ES-I3 (cell line): ENCODE measurements around the gene COPZ1.
"Not testable (repeated sequence)": the region's sequence is repeated elsewhere in the genome, so short reads cannot be mapped to it uniquely, and the experiment has no call there.

Source experiments
- H3K36me3 ChIP-seq: 2 replicates; pipeline ENCODE4 v1.6.1; 2013; ENCODE audit warnings: mild to moderate bottlenecking, low read length, control low read depth, moderate library complexity; ENCODE audit not compliant: insufficient read depth
- H3K4me1 ChIP-seq: 2 replicates; pipeline ENCODE4 v1.6.1; 2013; ENCODE audit warnings: mild to moderate bottlenecking, control low read depth, low read length; ENCODE audit not compliant: insufficient read depth
- H3K9ac ChIP-seq: 2 replicates; pipeline ENCODE4 v1.6.1; 2013; ENCODE audit warnings: low read depth, mild to moderate bottlenecking, low read length, moderate library complexity
- H3K9me3 ChIP-seq: 2 replicates; pipeline ENCODE4 v1.6.1; 2013; ENCODE audit warnings: mild to moderate bottlenecking, low read length, moderate library complexity; ENCODE audit not compliant: control insufficient read depth, insufficient read depth

The COPZ1 gene

GRCh38 chr12:54301428-54302048 lies 23.4 kb upstream of the COPZ1 start:
- H3K9ac ChIP-seq = peak overlapping the region; percentile 48
- no peaks in the 10 kb centered on the region for H3K9me3 ChIP-seq
- peaks cover 34% of the 10 kb centered on the region for H3K4me1 ChIP-seq
- H3K36me3 ChIP-seq = no peaks in the 10 kb centered on the region

- peaks cover 34% of the 10 kb centered on the region for H3K4me1 ChIP-seq
- H3K36me3 ChIP-seq = no peaks in the 10 kb centered on the region
- no peak overlapping the region; the same call in 1 of the 2 replicates for H3K9ac ChIP-seq
- no peaks in the 10 kb centered on the region for H3K9me3 ChIP-seq
Observed at GRCh38 chr12:54303640-54304039, 21.3 kb upstream of the COPZ1 start.

- Histone ChIP-seq H3K9me3 (no peaks in the 10 kb centered on the region), H3K36me3 (no peaks in the 10 kb centered on the region), H3K4me1 (peaks cover 33% of the 10 kb centered on the region), H3K9ac (no peak overlapping the region; the same call in 1 of the 2 replicates)
Observed at GRCh38 chr12:54304187-54304810, 20.6 kb upstream of the COPZ1 start.

- Histone ChIP-seq H3K4me1 (peaks cover 15% of the 10 kb centered on the region), H3K9me3 (no peaks in the 10 kb centered on the region), H3K9ac (no peak overlapping the region), H3K36me3 (no peaks in the 10 kb centered on the region)
Observed at GRCh38 chr12:54306925-54307741, 17.8 kb upstream of the COPZ1 start.

GRCh38 chr12:54311051-54311450 lies 13.9 kb upstream of the COPZ1 start:
- no peaks in the 10 kb centered on the region for H3K9me3 ChIP-seq
- H3K9ac ChIP-seq = no peak overlapping the region
- no peaks in the 10 kb centered on the region for H3K4me1 ChIP-seq
- no peaks in the 10 kb centered on the region for H3K36me3 ChIP-seq

- H3K9me3 ChIP-seq, H3K4me1 ChIP-seq, H3K36me3 ChIP-seq, H3K9ac ChIP-seq: not testable (repeated sequence)
Observed at GRCh38 chr12:54312309-54312708, 12.6 kb upstream of the COPZ1 start.

- H3K9me3 ChIP-seq = no peaks in the 10 kb centered on the region
- H3K36me3 ChIP-seq = no peaks in the 10 kb centered on the region
- H3K4me1 ChIP-seq = no peaks in the 10 kb centered on the region
- no peak overlapping the region for H3K9ac ChIP-seq
Observed at GRCh38 chr12:54321363-54321762, 3.6 kb upstream of the COPZ1 start.

- H3K4me1 ChIP-seq = peaks cover 24% of the 10 kb centered on the region
- not testable (repeated sequence) for H3K36me3 ChIP-seq, H3K9me3 ChIP-seq
- peak overlapping the region; percentile 86 for H3K9ac ChIP-seq
Observed at GRCh38 chr12:54325442-54326109, 645 bp downstream of the COPZ1 start.

- H3K9ac ChIP-seq = 0 out of 2 replicates have a peak overlapping the region, but pooled peaks have one; percentile 6
- H3K36me3 ChIP-seq = peaks cover 4% of the 10 kb centered on the region; the same call in 1 of the 2 replicates
- no peaks in the 10 kb centered on the region for H3K9me3 ChIP-seq
- peaks cover 24% of the 10 kb centered on the region for H3K4me1 ChIP-seq
Observed at GRCh38 chr12:54328595-54329337, 3.8 kb downstream of the COPZ1 start.

GRCh38 chr12:54329759-54330158 lies 4.8 kb downstream of the COPZ1 start:
- peaks cover 24% of the 10 kb centered on the region for H3K4me1 ChIP-seq
- H3K9me3 ChIP-seq = no peaks in the 10 kb centered on the region
- H3K9ac ChIP-seq = no peak overlapping the region; the same call in 1 of the 2 replicates
- H3K36me3 ChIP-seq = peaks cover 4% of the 10 kb centered on the region; the same call in 1 of the 2 replicates

GRCh38 chr12:54330442-54330841 lies 5.5 kb downstream of the COPZ1 start:
- Histone ChIP-seq H3K36me3 (peaks cover 4% of the 10 kb centered on the region; the same call in 1 of the 2 replicates), H3K9ac (no peak overlapping the region), H3K9me3 (no peaks in the 10 kb centered on the region), H3K4me1 (peaks cover 24% of the 10 kb centered on the region)

- Histone ChIP-seq H3K36me3 (peaks cover 4% of the 10 kb centered on the region; the same call in 1 of the 2 replicates), H3K9ac (no peak overlapping the region), H3K4me1 (peaks cover 24% of the 10 kb centered on the region), H3K9me3 (no peaks in the 10 kb centered on the region)
Observed at GRCh38 chr12:54331461-54331860, 6.5 kb downstream of the COPZ1 start.

- Histone ChIP-seq H3K9ac (no peak overlapping the region), H3K36me3 (peaks cover 4% of the 10 kb centered on the region; the same call in 1 of the 2 replicates), H3K4me1 (peaks cover 20% of the 10 kb centered on the region), H3K9me3 (no peaks in the 10 kb centered on the region)
Observed at GRCh38 chr12:54333420-54334034, 8.6 kb downstream of the COPZ1 start.
